Measurements from ENCODE around the gene MRAS.

DNA sequence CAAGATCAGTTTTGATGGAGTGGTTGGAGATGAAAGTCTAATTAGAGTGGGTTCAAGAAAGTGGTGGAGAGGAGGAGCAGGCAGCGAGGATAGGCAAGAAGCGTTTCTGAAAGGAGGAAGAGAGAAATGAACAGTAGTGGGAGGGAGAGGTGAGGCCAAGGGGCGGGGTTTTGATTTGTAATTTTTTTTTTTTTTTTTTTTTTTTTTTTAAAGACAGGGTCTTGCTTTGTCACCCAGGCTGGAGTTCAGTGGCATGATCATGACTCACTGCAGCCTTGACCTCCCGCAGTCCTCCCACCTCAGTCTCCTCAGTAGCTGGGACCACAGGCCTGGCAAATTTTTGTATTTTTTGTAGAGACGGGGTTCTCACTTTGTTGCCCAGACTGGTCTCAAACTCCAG lies 36.6 kb downstream of the MRAS start:
- TF ChIP-seq SP1 (IDR thresholded peaks at IDR 0.05; ENCODE audit: low read depth, low read length) = no peak
- TF ChIP-seq, protein P1, sequence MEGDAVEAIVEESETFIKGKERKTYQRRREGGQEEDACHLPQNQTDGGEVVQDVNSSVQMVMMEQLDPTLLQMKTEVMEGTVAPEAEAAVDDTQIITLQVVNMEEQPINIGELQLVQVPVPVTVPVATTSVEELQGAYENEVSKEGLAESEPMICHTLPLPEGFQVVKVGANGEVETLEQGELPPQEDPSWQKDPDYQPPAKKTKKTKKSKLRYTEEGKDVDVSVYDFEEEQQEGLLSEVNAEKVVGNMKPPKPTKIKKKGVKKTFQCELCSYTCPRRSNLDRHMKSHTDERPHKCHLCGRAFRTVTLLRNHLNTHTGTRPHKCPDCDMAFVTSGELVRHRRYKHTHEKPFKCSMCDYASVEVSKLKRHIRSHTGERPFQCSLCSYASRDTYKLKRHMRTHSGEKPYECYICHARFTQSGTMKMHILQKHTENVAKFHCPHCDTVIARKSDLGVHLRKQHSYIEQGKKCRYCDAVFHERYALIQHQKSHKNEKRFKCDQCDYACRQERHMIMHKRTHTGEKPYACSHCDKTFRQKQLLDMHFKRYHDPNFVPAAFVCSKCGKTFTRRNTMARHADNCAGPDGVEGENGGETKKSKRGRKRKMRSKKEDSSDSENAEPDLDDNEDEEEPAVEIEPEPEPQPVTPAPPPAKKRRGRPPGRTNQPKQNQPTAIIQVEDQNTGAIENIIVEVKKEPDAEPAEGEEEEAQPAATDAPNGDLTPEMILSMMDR (IDR thresholded peaks at IDR 0.05; ENCODE audit: control extremely low read depth in 1 of 3, insufficient read depth in 1 of 3, low read depth in 1 of 3, low read length in 3 of 3) = no peak
